HFFc6 (cell line): ENCODE data around the gene COL8A1. TPM values are rescaled to one million over a fixed set of nuclear protein-coding genes. Genes with fewer than 3 reads are reported as not detected.

Experiments used
- DNase-seq: peaks from one replicate; pipeline ENCODE4 v3.0.0-alpha.2; 2018
- H3K27ac Mint-ChIP-seq: 2 replicates; pipeline ENCODE4 v1.8.0; 2020; ENCODE audit warnings: mild to moderate bottlenecking, mixed read lengths
- H3K27me3 Mint-ChIP-seq: 2 replicates; pipeline ENCODE4 v1.8.0; 2021; ENCODE audit warnings: mild to moderate bottlenecking, moderate library complexity, mixed read lengths; ENCODE audit not compliant: insufficient read depth
- H3K36me3 Mint-ChIP-seq: 2 replicates; pipeline ENCODE4 v1.8.0; 2021; ENCODE audit warnings: low read depth, mixed read lengths
- H3K4me1 Mint-ChIP-seq: 2 replicates; pipeline ENCODE4 v1.8.0; 2020; ENCODE audit warnings: low read depth, mixed read lengths
- H3K4me3 Mint-ChIP-seq: 2 replicates; pipeline ENCODE4 v1.8.0; 2020; ENCODE audit warnings: mild to moderate bottlenecking, moderate library complexity, mixed read lengths
- H3K9me3 Mint-ChIP-seq: 2 replicates; pipeline ENCODE4 v1.8.0; 2020; ENCODE audit warnings: mild to moderate bottlenecking, mixed read lengths
- CTCF ChIP-seq: fragments of 200-600 bp; sonication (generic); IDR thresholded peaks from 2 replicates; pipeline ENCODE4 v1.5.0; 2021; ENCODE audit warnings: antibody characterized with exemption, mild to moderate bottlenecking
- total RNA-seq, 6 experiments: library from RNA; stranded (reverse); fragmentation: NEBNext Ultra II Directional; extraction: Animal tissue kit (Norgen Biotek cat#: 25700); gene quantifications; 2 replicates in 1 of 6; 3 replicates in 5 of 6; pipeline ENCODE4 v1.2.3, GENCODE V29; 2021

Gene COL8A1
- total RNA-seq, 6 experiments from 2014 or later, result 27.3 to 88.7 (median 30.1) TPM

GRCh38 chr3:99768808-99769501 is 130.6 kb downstream of the COL8A1 start:
- peaks cover 3% of the 10 kb centered on the region; the same call in 1 of the 2 replicates for H3K27me3 Mint-ChIP-seq
- no peaks in the 10 kb centered on the region for H3K9me3 Mint-ChIP-seq
- H3K27ac Mint-ChIP-seq, result no peak overlapping the region
- no peak overlapping the region for H3K4me3 Mint-ChIP-seq
- TF ChIP-seq CTCF, result no peak
- peaks cover 44% of the 10 kb centered on the region for H3K4me1 Mint-ChIP-seq
- no peak for DNase-seq
- no peaks in the 10 kb centered on the region for H3K36me3 Mint-ChIP-seq

GRCh38 chr3:99772171-99772570 is 133.8 kb downstream of the COL8A1 start:
- peaks cover 5% of the 10 kb centered on the region for H3K36me3 Mint-ChIP-seq
- peaks cover 49% of the 10 kb centered on the region for H3K4me1 Mint-ChIP-seq
- no peak overlapping the region for H3K4me3 Mint-ChIP-seq
- no peak for DNase-seq
- no peak overlapping the region for H3K27ac Mint-ChIP-seq
- TF ChIP-seq CTCF, result no peak
- peaks cover 4% of the 10 kb centered on the region; the same call in 1 of the 2 replicates for H3K27me3 Mint-ChIP-seq
- no peaks in the 10 kb centered on the region for H3K9me3 Mint-ChIP-seq

GRCh38 chr3:99772671-99773070 is 134.3 kb downstream of the COL8A1 start:
- H3K4me1 Mint-ChIP-seq, result peaks cover 49% of the 10 kb centered on the region
- no peak for TF ChIP-seq CTCF
- H3K9me3 Mint-ChIP-seq, result no peaks in the 10 kb centered on the region
- H3K4me3 Mint-ChIP-seq, result no peak overlapping the region
- no peak for DNase-seq
- peaks cover 5% of the 10 kb centered on the region for H3K36me3 Mint-ChIP-seq
- no peak overlapping the region for H3K27ac Mint-ChIP-seq
- H3K27me3 Mint-ChIP-seq, result peaks cover 4% of the 10 kb centered on the region; the same call in 1 of the 2 replicates

- Mint-ChIP-seq H3K27ac (0 out of 2 replicates have a peak overlapping the region, but pooled peaks have one; percentile 17), H3K4me1 (peaks cover 39% of the 10 kb centered on the region), H3K27me3 (peaks cover 4% of the 10 kb centered on the region; the same call in 1 of the 2 replicates), H3K4me3 (no peak overlapping the region), H3K9me3 (no peaks in the 10 kb centered on the region), H3K36me3 (peaks cover 5% of the 10 kb centered on the region)
- TF ChIP-seq CTCF, result no peak
- DNase-seq, result peak; percentile 86
Observed at GRCh38 chr3:99774467-99774866, 136.1 kb downstream of the COL8A1 start.

GRCh38 chr3:99776516-99777209 is 138.3 kb downstream of the COL8A1 start:
- TF ChIP-seq CTCF, result no peak
- H3K36me3 Mint-ChIP-seq, result peaks cover 12% of the 10 kb centered on the region
- 0 out of 2 replicates have a peak, but pooled peaks cover 1% of the 10 kb centered on the region for H3K27me3 Mint-ChIP-seq
- peaks cover 58% of the 10 kb centered on the region for H3K4me1 Mint-ChIP-seq
- H3K4me3 Mint-ChIP-seq, result peak overlapping the region; percentile 30
- peak overlapping the region; percentile 51 for H3K27ac Mint-ChIP-seq
- H3K9me3 Mint-ChIP-seq, result no peaks in the 10 kb centered on the region
- DNase-seq, result peak; percentile 80
